Kidney (tissue), 14 donors: ENCODE data around the gene RTL5. TPM values are rescaled to one million over a fixed set of nuclear protein-coding genes. Genes with fewer than 3 reads are reported as not detected.

Experiments used
- DNase-seq, 5 donors: peaks; one replicate each; pipeline ENCODE4 v3.0.0-alpha.2; 2013 to 2020
- FAIRE-seq: peaks from 2 replicates; lab custom pipeline; 2012; peaks lifted over from hg19 to GRCh38; lab: Jason Lieb, UNC
- H3K27ac ChIP-seq, 2 donors: one replicate each; pipeline ENCODE4 v1.7.0; 2013; ENCODE audit warnings: low read depth in 2 of 2, low read length in 2 of 2, inconsistent platforms in 1 of 2
- H3K27me3 ChIP-seq: one replicate; pipeline ENCODE4 v1.7.1; 2013; ENCODE audit warnings: low read length, inconsistent platforms; ENCODE audit not compliant: control insufficient read depth, insufficient read depth
- H3K36me3 ChIP-seq, 3 donors: one replicate each; pipeline versions ENCODE4 v1.7.0 to v1.7.1; 2013; ENCODE audit warnings: low read length in 3 of 3, control low read depth in 1 of 3, inconsistent platforms in 1 of 3; ENCODE audit not compliant: insufficient read depth in 3 of 3, control insufficient read depth in 2 of 3
- H3K4me1 ChIP-seq, 3 donors: one replicate each; pipeline versions ENCODE4 v1.7.0 to v1.7.1; 2013; ENCODE audit warnings: low read length in 3 of 3, inconsistent platforms in 1 of 3, low read depth in 1 of 3; ENCODE audit not compliant: control insufficient read depth in 2 of 3, insufficient read depth in 2 of 3
- H3K4me3 ChIP-seq, 3 donors: one replicate each; pipeline versions ENCODE4 v1.7.0 to v1.8.1; 2013; ENCODE audit warnings: low read length in 3 of 3, control low read depth in 1 of 3, inconsistent platforms in 1 of 3
- H3K9ac ChIP-seq, 3 donors: one replicate each; pipeline versions ENCODE4 v1.7.0 to v1.7.1; 2013; ENCODE audit warnings: low read length in 3 of 3, control low read depth in 1 of 3, inconsistent platforms in 1 of 3
- H3K9me3 ChIP-seq, 3 donors: one replicate each; pipeline versions ENCODE4 v1.7.0 to v1.7.1; 2013; ENCODE audit warnings: low read length in 3 of 3, control low read depth in 1 of 3, inconsistent platforms in 1 of 3; ENCODE audit not compliant: control insufficient read depth in 2 of 3, insufficient read depth in 1 of 3
- intact Hi-C: fragments of 100-400 bp; cut with DNase I; formaldehyde crosslinking; loops from one replicate; pipeline ENCODE4 v1.11.1; 2022
- polyA plus RNA-seq: library from polyadenylated mRNA; stranded (reverse); fragments of 350-450 nt; fragmentation: Illumina TruSeq; extraction: RNeasy Lipid Tissue Mini Kit (QIAGEN cat#74804); gene quantifications from one replicate; pipeline ENCODE4 v1.2.3, GENCODE V29; 2014; ENCODE audit warnings: low read depth, low replicate concordance; ENCODE audit not compliant: insufficient read depth
- total RNA-seq: library from RNA; stranded (reverse); fragmentation: NEBNext Ultra II Directional; extraction: Animal tissue kit (Norgen Biotek cat#: 25700); gene quantifications from one replicate; pipeline ENCODE4 v1.2.1, GENCODE V29; 2021
- TF ChIP-seq, protein P1 (sequence below): IDR thresholded peaks from 3 replicates; pipeline ENCODE4 v1.5.1; 2012; ENCODE audit warnings: mild to moderate bottlenecking, moderate library complexity, borderline replicate concordance; ENCODE audit not compliant: insufficient read depth; ENCODE audit errors: extremely low read depth
- donor health status: control.
- donor health status: control.
- donor health status: control.
- donor health status: control.
- donor health status: control.
- donor health status: DM: yes; HTN: yes; CAD: no.
- donor health status: Normal renal cell carcinoma (clear cell type).

RTL5 gene
- total and polyA plus RNA-seq, 2 donors from 2014 or later: 5.7 to 6.9 TPM

GRCh38 chrX:72108666-72109065 is 23.0 kb downstream of the RTL5 start:
- FAIRE-seq: no peak
- intact Hi-C loops: no loop called here
- Histone ChIP-seq H3K27ac (no peak overlapping the region), H3K36me3 (no peaks in the 10 kb centered on the region), H3K9ac (no peak overlapping the region), H3K27me3 (peaks cover 3% of the 10 kb centered on the region), H3K4me1 (no peaks in the 10 kb centered on the region), H3K9me3 (no peaks in the 10 kb centered on the region), H3K4me3 (no peak overlapping the region)
- no peak for DNase-seq
- TF ChIP-seq, protein P1, sequence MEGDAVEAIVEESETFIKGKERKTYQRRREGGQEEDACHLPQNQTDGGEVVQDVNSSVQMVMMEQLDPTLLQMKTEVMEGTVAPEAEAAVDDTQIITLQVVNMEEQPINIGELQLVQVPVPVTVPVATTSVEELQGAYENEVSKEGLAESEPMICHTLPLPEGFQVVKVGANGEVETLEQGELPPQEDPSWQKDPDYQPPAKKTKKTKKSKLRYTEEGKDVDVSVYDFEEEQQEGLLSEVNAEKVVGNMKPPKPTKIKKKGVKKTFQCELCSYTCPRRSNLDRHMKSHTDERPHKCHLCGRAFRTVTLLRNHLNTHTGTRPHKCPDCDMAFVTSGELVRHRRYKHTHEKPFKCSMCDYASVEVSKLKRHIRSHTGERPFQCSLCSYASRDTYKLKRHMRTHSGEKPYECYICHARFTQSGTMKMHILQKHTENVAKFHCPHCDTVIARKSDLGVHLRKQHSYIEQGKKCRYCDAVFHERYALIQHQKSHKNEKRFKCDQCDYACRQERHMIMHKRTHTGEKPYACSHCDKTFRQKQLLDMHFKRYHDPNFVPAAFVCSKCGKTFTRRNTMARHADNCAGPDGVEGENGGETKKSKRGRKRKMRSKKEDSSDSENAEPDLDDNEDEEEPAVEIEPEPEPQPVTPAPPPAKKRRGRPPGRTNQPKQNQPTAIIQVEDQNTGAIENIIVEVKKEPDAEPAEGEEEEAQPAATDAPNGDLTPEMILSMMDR: no peak

DNA sequence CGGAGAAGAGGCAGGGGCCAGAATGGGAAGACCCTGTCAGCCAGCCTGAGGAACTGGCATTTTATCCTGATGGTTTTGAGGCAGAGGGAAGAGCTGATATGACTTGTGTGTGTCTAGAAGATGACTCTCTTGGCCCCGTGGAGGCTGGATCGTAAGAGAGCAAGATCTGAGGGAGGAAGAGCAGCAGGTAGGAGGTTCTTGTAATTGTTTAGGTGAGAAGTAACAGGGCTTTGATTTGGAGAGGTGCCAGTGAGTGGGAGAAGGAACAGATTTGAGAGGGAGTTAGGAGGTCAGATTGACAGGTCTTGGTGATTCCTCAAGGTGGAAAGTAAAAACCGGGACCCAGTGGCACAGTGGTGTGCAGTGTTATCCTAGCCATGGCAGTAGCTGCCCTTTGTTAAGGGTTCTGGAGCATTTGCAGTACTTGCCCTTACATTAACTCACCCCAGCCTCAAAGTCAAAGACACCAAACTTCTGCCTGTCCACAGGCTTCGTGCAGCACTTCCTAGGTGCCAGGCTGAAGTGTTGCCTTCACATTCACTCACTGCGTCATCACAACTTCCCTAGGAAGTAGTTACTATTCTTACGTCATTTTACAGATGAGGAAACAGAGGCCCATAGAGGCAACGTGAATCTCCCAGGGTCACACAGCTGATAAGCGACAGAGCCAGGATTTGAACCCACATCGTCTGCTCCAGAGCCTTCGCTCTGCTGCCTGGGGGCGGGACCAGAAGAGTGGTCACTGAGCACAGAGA is 23.7 kb downstream of the RTL5 start:
- TF ChIP-seq, protein P1: no peak
- H3K27ac ChIP-seq: no peak overlapping the region

GRCh38 chrX:72107320-72107719 is 24.4 kb downstream of the RTL5 start:
- DNase-seq (no peak), FAIRE-seq (no peak)
- no peak overlapping the region for H3K27ac ChIP-seq
- H3K9ac ChIP-seq: no peak overlapping the region
- TF ChIP-seq, protein P1: no peak
- no peaks in the 10 kb centered on the region for H3K9me3 ChIP-seq
- peaks cover 0 to 5% (median 4%) of the 10 kb centered on the region in 3 donors for H3K4me1 ChIP-seq
- H3K4me3 ChIP-seq: no peak overlapping the region
- intact Hi-C loops: no loop called here
- peaks cover 5% of the 10 kb centered on the region for H3K27me3 ChIP-seq
- no peaks in the 10 kb centered on the region for H3K36me3 ChIP-seq

More for the DNA sequence above, 23.7 kb downstream of the RTL5 start:
- DNase-seq (no peak), FAIRE-seq (no peak)
- Histone ChIP-seq H3K27me3 (peaks cover 5% of the 10 kb centered on the region), H3K9ac (no peak overlapping the region), H3K36me3 (no peaks in the 10 kb centered on the region), H3K4me3 (no peak overlapping the region), H3K9me3 (no peaks in the 10 kb centered on the region), H3K4me1 (peaks cover 0 to 3% (median 2%) of the 10 kb centered on the region in 3 donors)
- intact Hi-C loops: no loop called here
